C4-2B (cell line): ENCODE data around the gene PNPLA2.

ENCODE experiments used
- H3K27ac ChIP-seq: fragments of 450-650 bp; 2 replicates; pipeline ENCODE4 v1.5.1; 2017
- CTCF ChIP-seq: fragments of 450-650 bp; conservative IDR thresholded peaks from 2 replicates; pipeline ENCODE4 v1.5.1; 2017; ENCODE audit warnings: mild to moderate bottlenecking
- ZFX ChIP-seq: fragments of 450-650 bp; IDR thresholded peaks from 2 replicates; pipeline ENCODE4 v1.6.1; 2017

PNPLA2 gene

GRCh38 chr11:860234-861104, 41.8 kb downstream of the PNPLA2 start:
- H3K27ac ChIP-seq = no peak overlapping the region
- no peak for TF ChIP-seq ZFX
- TF ChIP-seq CTCF = no peak

DNA sequence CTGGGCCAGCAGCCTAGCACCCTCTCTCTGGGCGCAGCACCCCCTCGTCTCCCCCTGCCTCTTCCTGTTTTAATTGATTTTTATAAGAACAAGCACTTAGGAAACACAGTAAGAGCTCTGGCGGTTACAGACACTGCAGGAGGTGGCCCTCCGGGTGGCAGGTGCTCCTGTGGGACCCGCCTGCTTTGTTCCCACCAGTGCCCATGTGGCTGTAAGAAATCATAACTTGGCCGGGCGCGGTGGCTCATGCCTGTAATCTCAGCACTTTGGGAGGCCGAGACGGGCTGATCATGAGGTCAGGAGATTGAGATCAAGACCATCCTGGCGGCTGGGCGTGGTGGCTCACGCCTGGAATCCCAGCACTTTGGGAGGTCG, 42.4 kb downstream of the PNPLA2 start:
- no peak overlapping the region for H3K27ac ChIP-seq
- TF ChIP-seq CTCF = no peak
- TF ChIP-seq ZFX = no peak

DNA sequence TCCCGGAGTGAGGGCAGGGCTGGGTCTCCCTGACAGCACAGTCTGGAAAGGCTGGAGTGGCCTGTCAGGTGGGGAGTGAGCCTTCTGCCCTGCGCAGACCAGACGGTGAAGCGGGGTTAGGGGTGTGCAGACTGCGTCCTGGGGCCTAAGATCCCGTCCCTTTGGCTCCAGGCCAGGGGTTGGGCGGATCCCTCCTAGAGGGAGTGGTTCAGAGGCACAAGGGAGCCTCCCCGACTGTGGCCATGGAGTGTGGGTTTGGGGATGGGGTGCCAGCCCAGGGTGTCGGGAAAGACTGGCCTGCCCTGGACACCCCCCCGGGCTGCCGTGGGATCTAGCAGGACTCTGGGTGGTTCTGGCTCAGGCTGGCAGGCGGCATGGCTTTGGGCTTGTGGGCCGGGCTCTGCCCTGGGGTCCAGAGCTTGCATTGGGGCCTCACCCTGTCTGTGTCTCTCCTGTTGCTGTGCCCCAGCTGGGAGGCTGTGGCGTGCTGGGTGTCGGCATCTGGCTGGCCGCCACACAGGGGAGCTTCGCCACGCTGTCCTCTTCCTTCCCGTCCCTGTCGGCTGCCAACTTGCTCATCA, 43.5 kb downstream of the PNPLA2 start:
- no peak overlapping the region for H3K27ac ChIP-seq
- TF ChIP-seq CTCF (no peak), ZFX (no peak)

DNA sequence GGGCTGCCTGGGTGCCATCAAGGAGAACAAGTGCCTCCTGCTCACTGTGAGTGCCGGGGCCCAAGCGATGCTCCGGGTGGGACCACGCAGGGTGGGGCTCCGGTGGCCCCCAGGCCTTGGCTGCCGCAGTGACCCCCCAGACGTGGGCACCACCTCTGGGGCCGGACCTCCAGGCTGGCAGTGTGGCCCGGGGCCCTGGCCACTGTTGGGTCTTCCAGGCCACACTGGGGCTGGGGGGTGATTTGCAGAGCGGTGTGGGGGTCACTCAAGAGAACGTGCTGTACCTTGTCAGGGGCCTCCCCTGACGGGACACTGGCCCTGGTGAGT, 43.9 kb downstream of the PNPLA2 start:
- no peak overlapping the region for H3K27ac ChIP-seq
- TF ChIP-seq CTCF (no peak), ZFX (no peak)

- TF ChIP-seq CTCF (no peak), ZFX (no peak)
- no peak overlapping the region for H3K27ac ChIP-seq
Measured at GRCh38 chr11:863023-863909, 44.6 kb downstream of the PNPLA2 start.

- TF ChIP-seq ZFX = no peak
- no peak for TF ChIP-seq CTCF
- no peak overlapping the region for H3K27ac ChIP-seq
Measured at GRCh38 chr11:863910-864827, 45.5 kb downstream of the PNPLA2 start.
